GM19395 (cell line): Measurements from ENCODE around the gene HTT.

ENCODE experiments used
- ATAC-seq: cut with Tn5 transposase; IDR thresholded peaks from one replicate; pipeline ENCODE4 v1.9.1; 2021; ENCODE audit warnings: mild to moderate bottlenecking, moderate library complexity; ENCODE audit not compliant: unreplicated experiment

The HTT gene

DNA sequence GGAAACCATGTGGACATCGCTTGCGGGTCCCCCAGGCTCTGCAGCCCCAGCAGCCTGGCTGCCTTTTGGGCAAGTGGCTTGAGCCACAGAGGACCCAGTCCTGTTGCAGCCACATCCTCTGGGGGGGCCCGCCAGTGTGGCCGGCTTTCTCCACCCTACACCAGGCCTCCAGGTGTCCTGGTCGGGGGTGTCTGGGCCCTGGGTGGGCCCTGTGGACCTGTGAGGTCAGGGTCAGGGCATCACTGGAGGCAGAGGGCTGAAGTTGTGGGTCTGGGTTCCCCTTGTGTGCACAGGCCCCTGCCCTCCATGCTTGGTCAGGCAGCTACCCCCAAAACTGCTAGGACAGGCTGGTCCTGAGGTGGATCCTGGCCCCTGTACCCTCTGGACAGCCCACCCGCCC is 171.2 kb downstream of the HTT start:
- no peak for ATAC-seq

DNA sequence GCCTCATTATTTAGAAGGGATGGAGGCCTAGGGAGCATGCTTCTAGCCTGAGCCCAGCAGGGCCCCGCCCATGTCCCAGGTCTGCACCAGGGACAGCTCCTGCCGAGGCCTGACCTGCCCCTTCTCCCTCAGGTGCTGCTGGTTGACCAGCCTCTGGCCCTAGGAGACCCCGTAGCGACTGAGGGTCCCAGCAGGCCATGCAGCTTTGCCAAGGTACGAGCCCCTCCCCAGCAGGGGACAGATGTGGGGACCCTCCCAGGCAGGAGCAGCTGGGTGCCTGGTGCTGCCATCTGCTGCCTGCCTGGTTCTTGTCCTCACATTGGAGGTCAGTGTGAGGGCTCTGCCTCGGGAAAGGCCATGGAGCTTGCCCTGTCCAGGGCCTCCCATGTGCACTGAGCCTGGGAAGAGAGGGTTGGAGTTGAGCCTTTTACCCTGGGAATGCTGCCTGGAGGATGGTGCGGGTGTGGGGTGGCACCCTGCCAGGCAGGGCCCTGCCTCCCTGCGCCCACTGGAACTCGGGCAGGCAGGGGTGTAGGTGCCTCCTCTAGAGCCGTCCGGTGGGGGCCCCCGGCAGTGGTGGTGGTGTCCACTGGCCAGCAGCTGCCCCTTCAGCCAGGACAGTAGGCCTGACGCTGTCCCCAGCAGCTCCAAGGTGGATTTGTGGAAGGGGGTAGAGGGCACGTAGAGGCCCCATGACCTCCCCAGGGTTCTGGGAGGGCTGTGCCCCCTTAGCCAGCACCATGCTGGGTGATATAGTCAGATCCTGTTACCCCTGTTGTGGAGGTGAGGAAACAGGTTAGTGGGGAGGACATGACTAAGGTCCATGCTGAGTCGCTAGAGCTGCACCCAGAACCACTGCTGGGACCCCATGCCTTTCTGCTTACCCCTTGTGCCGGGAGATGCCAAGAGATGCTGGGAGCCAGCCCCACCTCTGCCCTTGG is 172.2 kb downstream of the HTT start:
- no peak for ATAC-seq

- ATAC-seq = no peak
Observed at GRCh38 chr4:3247399-3248177, 173.1 kb downstream of the HTT start.

DNA sequence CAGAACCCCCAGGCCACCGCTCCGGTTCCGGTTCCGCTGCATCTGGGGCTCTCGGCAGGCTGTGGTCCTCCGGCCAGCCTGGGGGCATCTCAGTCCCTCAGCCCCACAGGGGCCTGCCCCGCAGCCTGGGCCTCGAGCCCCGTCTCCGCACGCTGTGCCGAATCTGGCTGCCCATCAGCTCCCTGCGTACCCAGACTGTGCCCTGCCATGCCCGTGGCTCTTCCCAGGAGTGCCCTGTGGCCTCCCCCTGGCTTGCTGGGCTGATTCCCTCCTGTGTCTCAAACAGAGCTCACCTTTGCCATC is 173.6 kb downstream of the HTT start:
- ATAC-seq = no peak

DNA sequence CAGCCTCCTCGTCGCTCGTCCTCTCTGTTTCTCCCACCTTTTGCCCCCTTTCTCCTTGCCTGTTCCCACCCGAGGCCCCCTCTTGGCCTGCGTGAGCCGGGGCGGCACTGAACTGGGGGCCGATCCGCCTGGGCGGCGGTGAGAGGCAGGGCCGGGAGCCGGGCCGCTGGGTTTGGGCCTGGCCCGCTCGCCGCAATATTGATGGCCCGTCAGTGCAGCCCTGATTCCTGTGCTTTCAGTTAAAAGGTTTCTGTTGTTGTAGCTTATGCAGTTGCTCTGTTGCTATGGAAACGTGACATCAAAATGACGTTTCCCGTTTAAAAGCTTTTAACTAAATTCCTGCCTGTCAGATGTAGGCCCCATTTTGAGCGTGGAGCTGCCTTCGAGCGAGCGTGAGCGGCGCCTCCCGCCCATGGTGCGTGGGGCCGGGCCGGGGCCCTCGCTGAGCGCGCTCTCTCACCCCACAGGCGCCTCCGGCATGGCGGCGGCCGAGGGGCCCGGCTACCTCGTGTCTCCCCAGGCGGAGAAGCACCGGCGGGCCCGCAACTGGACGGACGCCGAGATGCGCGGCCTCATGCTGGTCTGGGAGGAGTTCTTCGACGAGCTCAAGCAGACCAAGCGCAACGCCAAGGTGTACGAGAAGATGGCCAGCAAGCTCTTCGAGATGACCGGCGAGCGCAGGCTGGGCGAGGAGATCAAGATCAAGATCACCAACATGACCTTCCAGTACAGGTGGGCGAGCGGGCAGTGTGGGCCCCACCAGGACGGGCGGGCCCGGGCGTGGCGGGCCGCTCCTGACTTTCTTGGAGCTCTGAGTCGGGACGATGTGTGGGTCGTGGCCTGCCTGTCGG is 174.6 kb downstream of the HTT start, which contains the start of gene MSANTD1:
Gene MSANTD1, plus strand, starts transcription at position 349 of the 851 bp plus-strand sequence. Its CDS starts 64 bp downstream, at position 413.
- no peak for ATAC-seq

- ATAC-seq = no peak
Observed at GRCh38 chr4:3249711-3250437, 175.4 kb downstream of the HTT start.

DNA sequence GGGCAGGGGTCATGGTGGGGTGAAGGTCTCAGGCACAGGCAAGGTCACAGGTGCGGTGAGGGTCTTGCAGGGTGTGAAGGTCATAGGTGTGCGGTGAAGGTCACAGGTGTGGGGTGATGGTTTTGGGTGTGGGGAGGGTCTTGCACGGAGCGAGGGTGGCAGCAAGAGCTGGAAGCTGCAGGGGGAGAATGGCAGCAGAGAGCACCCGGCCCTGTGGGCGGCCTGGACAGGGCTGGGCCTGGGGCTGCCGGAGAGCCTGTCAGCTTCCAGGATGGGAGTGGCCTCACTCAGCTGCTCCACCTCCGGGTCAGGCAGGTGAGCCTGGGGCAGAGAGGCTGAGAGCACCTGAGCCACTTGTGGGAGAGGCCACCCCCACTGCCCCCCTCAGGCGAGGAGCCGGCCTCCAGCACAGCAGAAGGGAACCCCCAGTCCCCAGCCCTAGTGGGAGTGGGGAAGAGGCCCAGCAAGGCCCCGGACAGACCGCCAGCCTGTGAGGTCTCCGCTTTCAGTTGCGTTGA is 176.0 kb downstream of the HTT start:
- ATAC-seq = no peak

DNA sequence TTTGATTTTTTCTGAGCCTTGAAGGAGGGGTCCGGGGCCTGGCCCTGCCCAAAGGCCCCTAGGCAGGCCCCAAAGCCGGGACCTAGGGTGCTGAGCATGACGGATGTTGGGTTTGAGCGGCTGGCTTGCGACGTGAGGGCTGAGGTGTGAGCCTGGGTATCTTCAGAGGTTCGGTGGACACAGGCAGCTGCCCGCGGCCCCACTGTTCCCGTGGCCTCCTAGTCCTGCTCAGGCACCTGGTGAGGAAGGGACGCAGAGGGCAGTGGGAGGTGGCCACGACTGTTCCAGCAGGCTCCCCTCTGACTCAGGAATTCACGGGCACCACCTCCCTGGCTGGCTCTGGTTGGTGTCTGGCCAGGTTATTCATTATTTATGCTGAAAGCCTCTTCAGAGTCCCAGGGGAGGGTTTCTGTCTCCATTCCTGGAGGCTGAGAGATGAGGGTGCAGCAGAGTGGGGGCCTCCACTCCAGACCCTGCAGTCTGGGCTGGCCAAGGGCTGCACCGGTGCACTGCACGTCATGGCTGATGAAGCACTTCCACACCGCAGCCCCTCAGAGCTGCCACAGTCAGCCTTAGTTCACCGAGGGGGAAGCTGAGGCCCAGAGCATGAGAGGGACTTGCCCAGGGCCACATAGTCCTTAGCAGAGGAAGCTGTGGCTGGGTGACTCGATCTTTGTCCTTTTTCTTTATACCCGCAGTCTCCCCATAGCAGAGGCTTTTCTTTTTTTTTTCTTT is 176.6 kb downstream of the HTT start:
- no peak for ATAC-seq

GRCh38 chr4:3251691-3252479 is 177.4 kb downstream of the HTT start:
- ATAC-seq = no peak

- no peak for ATAC-seq
Observed at GRCh38 chr4:3252480-3252828, 178.0 kb downstream of the HTT start.

GRCh38 chr4:3252831-3253641 is 178.6 kb downstream of the HTT start:
- no peak for ATAC-seq

DNA sequence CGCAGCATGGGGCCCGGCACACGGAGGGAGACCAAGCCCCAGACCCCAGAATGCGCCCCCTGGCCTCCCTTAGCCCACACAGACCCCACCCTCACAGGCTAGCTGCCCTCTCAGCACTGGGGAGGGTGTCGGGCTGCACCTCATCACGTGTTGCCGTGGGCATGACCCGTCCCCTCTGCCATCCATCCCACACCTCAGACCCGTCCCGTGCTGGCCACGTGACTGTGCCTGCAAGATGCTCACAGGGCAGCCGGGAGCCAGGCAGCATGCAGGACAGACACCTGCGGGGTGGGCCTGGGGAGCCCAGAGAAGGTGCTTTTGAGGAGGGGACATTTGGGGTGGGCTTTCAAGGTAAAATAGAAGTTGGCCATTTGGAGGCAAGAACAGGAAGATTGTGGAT is 179.3 kb downstream of the HTT start:
- no peak for ATAC-seq

DNA sequence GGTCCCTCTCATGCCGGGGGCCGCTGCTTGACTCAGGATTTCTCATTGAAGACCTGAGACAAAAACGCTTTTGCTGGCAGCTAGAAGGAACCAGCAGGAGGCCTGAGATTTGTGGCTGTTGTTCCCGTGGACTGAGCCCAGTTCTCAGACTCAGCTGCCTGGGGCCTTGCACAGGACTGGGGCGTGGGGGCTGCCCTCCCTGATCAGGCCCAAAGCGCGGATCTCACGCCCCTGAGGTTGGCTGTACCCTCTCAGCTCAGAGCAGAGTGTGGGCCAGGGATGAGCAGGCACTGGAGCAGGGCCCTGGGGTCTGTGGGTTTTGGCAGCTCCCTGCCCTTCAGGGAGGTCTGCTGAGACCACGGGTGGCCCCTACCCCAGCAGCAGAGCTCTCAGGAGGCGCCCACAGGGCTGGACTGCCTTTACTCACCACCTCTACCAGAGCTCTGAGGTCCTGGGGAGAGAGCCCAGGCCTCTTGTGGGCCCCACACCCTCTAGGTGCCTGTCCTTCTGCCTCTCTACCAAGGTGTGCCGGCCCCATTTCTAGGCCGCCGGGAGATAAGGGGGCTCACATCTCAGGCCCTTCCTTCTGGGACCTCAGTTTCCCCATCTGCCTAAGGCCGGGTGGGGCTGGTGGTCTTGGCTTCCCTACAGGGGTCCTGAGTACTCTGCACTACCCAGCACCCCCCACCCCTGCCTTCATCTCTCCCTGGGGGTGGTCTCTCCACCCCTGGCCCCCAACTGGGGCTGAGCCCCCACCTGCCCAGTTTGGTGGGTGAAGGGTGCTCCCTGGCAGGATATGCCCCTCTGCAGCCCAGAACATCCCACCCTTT is 180.0 kb downstream of the HTT start:
- no peak for ATAC-seq

- ATAC-seq = no peak
Observed at GRCh38 chr4:3255611-3256186, 181.2 kb downstream of the HTT start.

GRCh38 chr4:3256230-3257102 is 182.0 kb downstream of the HTT start:
- no peak for ATAC-seq

- no peak for ATAC-seq
Observed at GRCh38 chr4:3257103-3257555, 182.6 kb downstream of the HTT start.
